WERI-Rb-1 (cell line): ENCODE data around the gene CLDN18.

Source experiments
- DNase-seq: peaks from one replicate; pipeline ENCODE4 v3.0.0-alpha.2; 2020
- H3K27ac ChIP-seq: fragments of 250-450 bp; sonication (Bioruptor Pico); 2 replicates; pipeline ENCODE4 v1.5.1; 2020; ENCODE audit warnings: mild to moderate bottlenecking, moderate library complexity
- H3K27me3 ChIP-seq: fragments of 250-450 bp; sonication (Bioruptor Pico); 2 replicates; pipeline ENCODE4 v1.5.1; 2021; ENCODE audit warnings: mild to moderate bottlenecking, low read depth, moderate library complexity; ENCODE audit not compliant: insufficient read depth, severe bottlenecking
- H3K36me3 ChIP-seq: fragments of 250-450 bp; sonication (Bioruptor Pico); 2 replicates; pipeline ENCODE4 v1.5.1; 2020; ENCODE audit warnings: mild to moderate bottlenecking, moderate library complexity
- H3K4me3 ChIP-seq: 2 replicates; pipeline ENCODE4 v1.5.1; 2011; ENCODE audit warnings: low read depth, mild to moderate bottlenecking, control low read depth, low read length
- H3K9me3 ChIP-seq: fragments of 250-450 bp; sonication (Bioruptor Pico); 2 replicates; pipeline ENCODE4 v1.5.1; 2021; ENCODE audit warnings: mild to moderate bottlenecking, moderate library complexity; ENCODE audit not compliant: severe bottlenecking
- CTCF ChIP-seq: IDR thresholded peaks from 2 replicates; pipeline ENCODE4 v1.5.1; 2011; ENCODE audit warnings: low read depth, mild to moderate bottlenecking, control low read depth, inconsistent platforms, low read length

The CLDN18 gene

DNA sequence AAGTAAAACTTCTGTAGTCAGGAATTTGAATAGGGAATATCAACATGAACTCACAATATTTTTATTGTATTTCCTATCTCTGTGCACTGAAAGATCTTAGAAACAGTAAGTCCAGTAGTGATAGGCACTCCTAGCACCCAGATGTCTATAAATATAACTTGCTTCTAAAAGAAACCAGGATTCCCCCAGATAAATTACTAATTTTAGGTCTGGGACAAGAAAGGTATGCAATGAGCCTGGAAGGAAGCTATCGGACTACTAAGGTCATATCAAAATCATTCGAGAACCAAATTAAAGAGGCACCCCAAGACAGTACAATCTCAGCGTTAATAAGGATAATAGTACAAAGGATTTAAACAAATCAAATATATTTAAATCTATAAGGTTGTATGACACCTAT, 47.4 kb downstream of the CLDN18 start:
- Histone ChIP-seq H3K27me3 (no peaks in the 10 kb centered on the region), H3K9me3 (no peaks in the 10 kb centered on the region), H3K36me3 (peaks cover 40% of the 10 kb centered on the region), H3K27ac (no peak overlapping the region), H3K4me3 (no peak overlapping the region)
- no peak for TF ChIP-seq CTCF
- no peak for DNase-seq

- DNase-seq = no peak
- no peak overlapping the region for H3K27ac ChIP-seq
- no peak for TF ChIP-seq CTCF
Observed at GRCh38 chr3:138059261-138059660, 49.3 kb downstream of the CLDN18 start.

GRCh38 chr3:138060792-138061191, 50.8 kb downstream of the CLDN18 start:
- Histone ChIP-seq H3K9me3 (no peaks in the 10 kb centered on the region), H3K27ac (no peak overlapping the region), H3K36me3 (peaks cover 65% of the 10 kb centered on the region), H3K27me3 (no peaks in the 10 kb centered on the region), H3K4me3 (no peak overlapping the region)
- no peak for TF ChIP-seq CTCF
- no peak for DNase-seq

More at GRCh38 chr3:138059261-138059660, 49.3 kb downstream of the CLDN18 start:
- H3K27me3 ChIP-seq = no peaks in the 10 kb centered on the region
- no peaks in the 10 kb centered on the region for H3K9me3 ChIP-seq
- peaks cover 54% of the 10 kb centered on the region for H3K36me3 ChIP-seq
- H3K4me3 ChIP-seq = no peak overlapping the region

- Histone ChIP-seq H3K36me3 (peaks cover 78% of the 10 kb centered on the region), H3K27me3 (no peaks in the 10 kb centered on the region), H3K27ac (no peak overlapping the region), H3K4me3 (no peak overlapping the region), H3K9me3 (no peaks in the 10 kb centered on the region)
- DNase-seq = no peak
- TF ChIP-seq CTCF = no peak
Observed at GRCh38 chr3:138062037-138062436, 52.1 kb downstream of the CLDN18 start.

DNA sequence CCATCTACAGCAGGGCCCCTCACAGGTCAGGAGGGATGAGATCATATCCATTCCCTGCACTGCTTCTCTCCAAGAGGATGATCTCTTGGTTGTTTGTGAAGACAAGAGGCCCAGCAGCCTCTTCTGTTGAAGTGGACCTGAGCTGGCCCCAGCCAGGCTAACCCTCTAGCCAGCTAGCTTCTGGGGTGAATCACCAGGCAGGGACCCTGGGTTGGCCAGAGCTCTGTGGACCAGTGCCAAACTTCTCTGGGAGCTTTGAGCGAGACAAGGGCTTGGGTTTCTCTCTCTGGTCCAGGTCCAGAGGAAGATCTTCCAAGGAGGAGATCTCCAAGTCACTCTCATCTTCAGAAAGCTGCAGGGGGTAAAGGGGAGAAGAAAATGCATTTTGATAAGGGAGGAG, 52.7 kb downstream of the CLDN18 start:
- Histone ChIP-seq H3K27ac (no peak overlapping the region), H3K9me3 (no peaks in the 10 kb centered on the region), H3K36me3 (peaks cover 79% of the 10 kb centered on the region), H3K4me3 (no peak overlapping the region), H3K27me3 (no peaks in the 10 kb centered on the region)
- no peak for DNase-seq
- no peak for TF ChIP-seq CTCF

GRCh38 chr3:138063416-138063815, 53.5 kb downstream of the CLDN18 start:
- Histone ChIP-seq H3K36me3 (peaks cover 87% of the 10 kb centered on the region), H3K27me3 (no peaks in the 10 kb centered on the region), H3K9me3 (no peaks in the 10 kb centered on the region), H3K27ac (no peak overlapping the region), H3K4me3 (no peak overlapping the region)
- no peak for TF ChIP-seq CTCF
- DNase-seq = no peak
